HG02970 (cell line): ENCODE results near the gene SBF1.
"Not testable (repeated sequence)": the region's sequence is repeated elsewhere in the genome, so short reads cannot be mapped to it uniquely, and the experiment has no call there.

ENCODE experiments used
- ATAC-seq: cut with Tn5 transposase; IDR thresholded peaks from one replicate; pipeline ENCODE4 v1.9.1; 2021; ENCODE audit warnings: mild to moderate bottlenecking, moderate library complexity, moderate number of reproducible peaks; ENCODE audit not compliant: unreplicated experiment, low FRiP score

The SBF1 gene

GRCh38 chr22:50436015-50436830 lies 38.6 kb downstream of the SBF1 start:
- no peak for ATAC-seq

- no peak for ATAC-seq
Measured at GRCh38 chr22:50435291-50436014, 39.4 kb downstream of the SBF1 start.

- ATAC-seq = no peak
Measured at GRCh38 chr22:50434849-50435248, 40.0 kb downstream of the SBF1 start.

GRCh38 chr22:50432877-50433510 lies 41.8 kb downstream of the SBF1 start:
- ATAC-seq = not testable (repeated sequence)

GRCh38 chr22:50432131-50432876 lies 42.5 kb downstream of the SBF1 start:
- ATAC-seq = no peak

GRCh38 chr22:50425179-50425916 lies 49.5 kb downstream of the SBF1 start:
- ATAC-seq = no peak

- no peak for ATAC-seq
Measured at GRCh38 chr22:50423956-50424355, 50.9 kb downstream of the SBF1 start.

- ATAC-seq = no peak
Measured at GRCh38 chr22:50422961-50423815, 51.6 kb downstream of the SBF1 start.

- no peak for ATAC-seq
Measured at GRCh38 chr22:50422046-50422445, 52.8 kb downstream of the SBF1 start.

- ATAC-seq = no peak
Measured at GRCh38 chr22:50420581-50420980, 54.3 kb downstream of the SBF1 start.

- ATAC-seq = no peak
Measured at GRCh38 chr22:50420015-50420414, 54.8 kb downstream of the SBF1 start.

GRCh38 chr22:50419116-50419515 lies 55.7 kb downstream of the SBF1 start:
- no peak for ATAC-seq

GRCh38 chr22:50418624-50419023 lies 56.2 kb downstream of the SBF1 start:
- no peak for ATAC-seq

- ATAC-seq = no peak
Measured at GRCh38 chr22:50417411-50418210, 57.2 kb downstream of the SBF1 start.

GRCh38 chr22:50416996-50417395 lies 57.8 kb downstream of the SBF1 start:
- no peak for ATAC-seq

- no peak for ATAC-seq
Measured at GRCh38 chr22:50415426-50415825, 59.4 kb downstream of the SBF1 start.

GRCh38 chr22:50414476-50415248 lies 60.2 kb downstream of the SBF1 start:
- ATAC-seq = no peak
